Left lung (tissue), 10 donors: ENCODE results near the gene CKS1B. TPM values are rescaled to one million over a fixed set of nuclear protein-coding genes. Genes with fewer than 3 reads are reported as not detected.
A peak's percentile ranks its signal among the peaks of the same experiment; 100 is the strongest.

Experiments
- ATAC-seq: fragments of 200-7000 bp; cut with Tn5 transposase; one replicate; pipeline ENCODE4 v1.9.1; 2020; ENCODE audit warnings: moderate library complexity
- DNase-seq, 4 donors: peaks; one replicate each; pipeline ENCODE4 v3.0.0-alpha.2; 2013 to 2020
- H3K27ac ChIP-seq, 2 donors: fragments of 200-600 bp; sonication (generic) in 1 of 2; one replicate each; pipeline versions ENCODE4 v1.5.0 to v1.8.0; 2020 to 2021
- H3K27me3 ChIP-seq, 2 donors: fragments of 200-600 bp; sonication (generic) in 1 of 2; one replicate each; pipeline versions ENCODE4 v1.5.0 to v1.8.0; 2020 to 2021
- H3K36me3 ChIP-seq, 2 donors: fragments of 200-600 bp; sonication (generic) in 1 of 2; one replicate each; pipeline versions ENCODE4 v1.5.0 to v1.8.0; 2020 to 2021
- H3K4me1 ChIP-seq, 2 donors: fragments of 200-600 bp; one replicate each; pipeline ENCODE4 v1.8.0; 2021
- H3K4me3 ChIP-seq, 2 donors: fragments of 200-600 bp; sonication (generic) in 1 of 2; one replicate each; pipeline versions ENCODE4 v1.5.0 to v1.8.0; 2020 to 2021; ENCODE audit warnings: mild to moderate bottlenecking in 1 of 2
- H3K9me3 ChIP-seq, 2 donors: fragments of 200-600 bp; sonication (generic) in 1 of 2; one replicate each; pipeline versions ENCODE4 v1.5.0 to v1.8.0; 2020 to 2021
- CTCF ChIP-seq, 2 donors: fragments of 200-600 bp; sonication (generic) in 1 of 2; IDR thresholded peaks; one replicate each; pipeline versions ENCODE4 v1.5.0 to v1.8.0; 2021; ENCODE audit warnings: antibody characterized with exemption in 2 of 2
- intact Hi-C, 2 donors: fragments of 100-400 bp; cut with DNase I; formaldehyde crosslinking; loops; one replicate each; pipeline versions ENCODE4 v1.11.2 to v1.14.2; 2022
- polyA plus RNA-seq, 6 donors: library from polyadenylated mRNA; unstranded; fragments of 120-200 nt; gene quantifications; one replicate each; pipeline ENCODE4 v1.2.1, GENCODE V29; 2013; ENCODE audit not compliant: insufficient read length in 6 of 6
- total RNA-seq, 2 donors: library from RNA; stranded (reverse); fragmentation: NEBNext Ultra II Directional; extraction: Animal tissue kit (Norgen Biotek cat#: 25700); gene quantifications; one replicate each; pipeline ENCODE4 v1.2.1, GENCODE V29; 2021
- donor health status: DM: no; HTN: yes; CAD: no.
- donor health status: DM: no; HTN: no; CAD: no.

Gene CKS1B
- total and polyA plus RNA-seq, 8 donors = 29.7 to 141 (median 87.7) TPM

DNA sequence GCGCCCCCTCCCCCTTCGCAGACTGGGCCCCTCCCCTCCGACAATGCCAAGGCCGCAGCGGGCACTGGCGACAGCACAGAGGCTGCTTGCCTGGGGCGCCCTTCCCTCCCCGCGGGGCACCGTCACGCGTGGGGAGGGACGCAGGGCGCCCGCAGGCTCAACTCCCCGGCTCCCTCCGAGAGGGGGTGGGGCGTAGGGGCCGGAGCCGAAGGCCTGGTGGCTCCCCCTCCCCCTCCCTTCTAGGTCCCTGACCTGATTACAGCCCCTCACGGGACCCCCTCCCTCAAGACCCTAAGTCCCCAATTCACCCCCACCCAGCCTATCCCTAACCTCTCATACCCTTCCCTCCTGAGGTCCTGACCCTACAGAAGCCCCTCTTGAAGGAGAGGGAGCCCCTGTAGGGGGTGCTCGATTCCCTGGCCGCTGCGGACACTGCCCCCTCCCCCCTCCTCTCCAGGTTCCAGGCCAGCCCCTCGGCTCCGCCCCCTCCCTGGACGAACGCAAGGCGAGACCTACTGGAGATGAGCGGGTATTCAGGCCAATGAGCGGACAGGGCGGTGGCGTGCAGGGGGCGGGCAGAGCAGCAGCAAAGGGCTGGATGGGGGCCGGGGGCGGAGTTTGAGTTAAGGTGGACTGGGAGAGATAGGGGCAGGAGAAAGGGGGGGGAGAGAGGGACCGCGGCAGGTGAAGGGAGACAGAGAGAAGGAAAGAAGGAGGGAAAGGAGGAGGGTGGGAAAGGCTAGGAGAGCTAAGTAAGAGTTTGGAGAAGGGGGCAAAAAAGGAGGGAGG lies 27.4 kb downstream of the CKS1B start:
- Histone ChIP-seq H3K4me3 (peak overlapping the region; percentile 91 to 96), H3K27me3 (no peaks in the 10 kb centered on the region), H3K27ac (peak overlapping the region; percentile 92 to 96), H3K4me1 (peaks cover 37 to 65% of the 10 kb centered on the region in 2 donors), H3K36me3 (no peaks in the 10 kb centered on the region), H3K9me3 (no peaks in the 10 kb centered on the region)
- DNase-seq (peak; percentile 99 to 100 (median 100)), ATAC-seq (peak; percentile 76)
- intact Hi-C loops = no loop called here
- TF ChIP-seq CTCF (IDR thresholded peaks at IDR 0.05) = no peak

DNA sequence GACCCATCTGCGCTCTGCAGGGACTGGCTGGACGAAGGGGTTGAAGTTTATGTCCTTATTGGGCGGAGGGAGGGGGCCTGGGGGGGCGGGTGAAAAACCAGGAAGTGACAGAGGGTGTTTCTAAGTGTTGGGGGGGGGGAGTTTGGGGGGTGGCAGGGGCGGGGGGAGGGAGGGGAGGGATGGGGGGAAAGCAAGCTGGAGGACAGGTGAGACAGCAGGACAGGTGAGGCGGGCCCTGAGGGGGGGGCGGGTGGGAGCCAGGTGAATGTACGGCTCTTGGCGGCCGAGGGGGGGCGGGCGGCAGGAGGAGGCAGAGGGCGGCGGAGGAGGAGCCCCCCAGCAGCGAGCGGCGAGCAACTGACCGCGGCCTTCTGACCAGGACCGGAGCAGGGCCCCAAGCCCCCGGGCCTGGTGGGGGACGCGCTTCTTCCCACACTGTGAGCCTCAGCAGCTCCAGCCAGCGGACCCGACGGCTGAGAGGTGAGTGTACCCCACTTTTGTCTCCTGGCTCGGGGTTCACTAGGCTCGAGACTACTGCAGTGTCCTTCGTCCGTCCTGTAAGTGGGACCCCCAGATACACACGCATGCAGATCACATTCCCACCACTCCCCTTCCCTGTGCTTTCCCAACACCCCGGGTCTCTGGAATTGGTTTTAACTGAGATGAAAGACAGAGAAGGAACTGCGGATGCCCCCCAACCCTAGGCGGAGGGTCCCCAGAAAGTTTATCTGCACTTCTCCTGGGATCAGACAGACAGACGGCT lies 28.2 kb downstream of the CKS1B start, which contains the start of gene ZBTB7B:
TSS of gene ZBTB7B (plus strand) at position 339 of the 763 bp plus-strand sequence. CDS start 11,859 bp downstream, outside the sequence.
- H3K36me3 ChIP-seq = no peaks in the 10 kb centered on the region
- no peak for TF ChIP-seq CTCF (IDR thresholded peaks at IDR 0.05)
- no peaks in the 10 kb centered on the region for H3K27me3 ChIP-seq
- intact Hi-C loops = no loop called here
- ATAC-seq (peak; percentile 5), DNase-seq (peak in 2 of 4 donors; percentile 60 to 89)
- H3K27ac ChIP-seq = peak within 1 kb of the TSS; percentile 95 to 96
- H3K9me3 ChIP-seq = no peaks in the 10 kb centered on the region
- peaks cover 43 to 65% of the 10 kb centered on the region in 2 donors for H3K4me1 ChIP-seq
- H3K4me3 ChIP-seq = peak within 1 kb of the TSS; percentile 91 to 96

DNA sequence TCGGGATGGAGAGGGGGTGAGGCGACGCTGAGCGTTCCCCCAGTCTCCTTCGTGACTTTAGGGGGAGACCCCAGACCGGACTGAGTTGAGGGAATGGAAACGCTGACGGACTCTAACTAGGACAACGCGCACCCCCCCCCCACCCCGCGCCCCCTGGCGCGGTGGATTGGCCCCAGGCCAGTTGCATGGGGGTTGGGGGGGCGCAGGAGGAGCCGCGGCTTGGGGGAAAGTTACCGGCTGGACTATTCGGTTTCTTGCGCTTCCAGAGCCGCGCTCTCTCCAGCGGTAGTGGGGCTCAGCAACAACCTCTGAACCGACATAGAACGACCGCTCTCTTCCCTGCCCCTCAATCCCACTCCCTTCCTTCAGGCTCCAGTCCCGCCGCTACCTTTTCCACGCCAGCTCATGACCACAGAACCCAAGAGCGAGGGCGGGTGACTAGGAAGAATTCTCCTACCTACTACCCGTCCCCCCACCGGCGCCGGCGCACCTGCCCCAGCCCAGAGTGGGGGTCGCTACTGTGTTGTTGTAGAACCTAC lies 28.8 kb downstream of the CKS1B start:
- H3K9me3 ChIP-seq = no peaks in the 10 kb centered on the region
- ATAC-seq (no peak), DNase-seq (peak in 2 of 4 donors; percentile 49 to 86)
- intact Hi-C loops = no loop called here
- no peak for TF ChIP-seq CTCF (IDR thresholded peaks at IDR 0.05)
- H3K36me3 ChIP-seq = no peaks in the 10 kb centered on the region
- peak overlapping the region; percentile 91 to 96 for H3K4me3 ChIP-seq
- H3K4me1 ChIP-seq = peaks cover 46 to 65% of the 10 kb centered on the region in 2 donors
- H3K27me3 ChIP-seq = no peaks in the 10 kb centered on the region
- peak overlapping the region; percentile 91 to 95 for H3K27ac ChIP-seq

- Histone ChIP-seq H3K4me1 (peaks cover 46 to 66% of the 10 kb centered on the region in 2 donors), H3K4me3 (peak overlapping the region; percentile 91 to 96), H3K9me3 (no peaks in the 10 kb centered on the region), H3K27ac (peak overlapping the region; percentile 91 to 95), H3K36me3 (no peaks in the 10 kb centered on the region), H3K27me3 (no peaks in the 10 kb centered on the region)
- TF ChIP-seq CTCF (IDR thresholded peaks at IDR 0.05) = no peak
- peak in 3 of 4 donors; percentile 67 to 92 (median 75) for DNase-seq
- intact Hi-C loops = no loop called here
- no peak for ATAC-seq
Measured at GRCh38 chr1:155003766-155004351, 29.4 kb downstream of the CKS1B start.
